HG03432 (cell line): ENCODE data around the gene GLRA3.
"Not testable (repeated sequence)": the region's sequence is repeated elsewhere in the genome, so short reads cannot be mapped to it uniquely, and the experiment has no call there.

ENCODE experiments used
- ATAC-seq: cut with Tn5 transposase; IDR thresholded peaks from one replicate; pipeline ENCODE4 v1.9.1; 2021; ENCODE audit warnings: mild to moderate bottlenecking, moderate library complexity; ENCODE audit not compliant: unreplicated experiment

Gene GLRA3

GRCh38 chr4:174669270-174669669 lies 159.8 kb downstream of the GLRA3 start:
- no peak for ATAC-seq

GRCh38 chr4:174665799-174666198 lies 163.2 kb downstream of the GLRA3 start:
- ATAC-seq = no peak

- ATAC-seq = no peak
Measured at GRCh38 chr4:174663216-174663615, 165.8 kb downstream of the GLRA3 start.

- ATAC-seq = no peak
Measured at GRCh38 chr4:174658246-174658645, 170.8 kb downstream of the GLRA3 start.

- no peak for ATAC-seq
Measured at GRCh38 chr4:174657472-174657871, 171.6 kb downstream of the GLRA3 start.

- ATAC-seq = no peak
Measured at GRCh38 chr4:174654634-174655033, 174.4 kb downstream of the GLRA3 start.

- ATAC-seq = no peak
Measured at GRCh38 chr4:174650711-174651355, 178.2 kb downstream of the GLRA3 start.

- no peak for ATAC-seq
Measured at GRCh38 chr4:174648812-174649211, 180.2 kb downstream of the GLRA3 start.

GRCh38 chr4:174646326-174646725 lies 182.7 kb downstream of the GLRA3 start:
- no peak for ATAC-seq

- ATAC-seq = no peak
Measured at GRCh38 chr4:174640146-174640545, 188.9 kb downstream of the GLRA3 start.

- no peak for ATAC-seq
Measured at GRCh38 chr4:174635732-174636131, 193.3 kb downstream of the GLRA3 start.

GRCh38 chr4:174633399-174633798 lies 195.6 kb downstream of the GLRA3 start:
- ATAC-seq = no peak

GRCh38 chr4:174631901-174632758 lies 196.9 kb downstream of the GLRA3 start:
- peak; percentile 78 for ATAC-seq

GRCh38 chr4:174629907-174630450 lies 199.1 kb downstream of the GLRA3 start:
- ATAC-seq = not testable (repeated sequence)

GRCh38 chr4:174629265-174629664 lies 199.8 kb downstream of the GLRA3 start:
- ATAC-seq = no peak

- ATAC-seq = no peak
Measured at GRCh38 chr4:174628191-174628590, 200.9 kb downstream of the GLRA3 start.

GRCh38 chr4:174627473-174627872 lies 201.6 kb downstream of the GLRA3 start:
- no peak for ATAC-seq

GRCh38 chr4:174626342-174627008 lies 202.6 kb downstream of the GLRA3 start:
- ATAC-seq = no peak

- ATAC-seq = no peak
Measured at GRCh38 chr4:174616661-174617060, 212.4 kb downstream of the GLRA3 start.

- ATAC-seq = no peak
Measured at GRCh38 chr4:174613979-174614378, 215.1 kb downstream of the GLRA3 start.

- no peak for ATAC-seq
Measured at GRCh38 chr4:174611792-174612191, 217.3 kb downstream of the GLRA3 start.
